ENCODE results near the gene ARID5A. TPM values are rescaled to one million over a fixed set of nuclear protein-coding genes. Genes with fewer than 3 reads are reported as not detected.

Gene ARID5A
- polyA plus RNA-seq, 4 donors, result 4.3 to 7.1 (median 5.6) TPM

DNA sequence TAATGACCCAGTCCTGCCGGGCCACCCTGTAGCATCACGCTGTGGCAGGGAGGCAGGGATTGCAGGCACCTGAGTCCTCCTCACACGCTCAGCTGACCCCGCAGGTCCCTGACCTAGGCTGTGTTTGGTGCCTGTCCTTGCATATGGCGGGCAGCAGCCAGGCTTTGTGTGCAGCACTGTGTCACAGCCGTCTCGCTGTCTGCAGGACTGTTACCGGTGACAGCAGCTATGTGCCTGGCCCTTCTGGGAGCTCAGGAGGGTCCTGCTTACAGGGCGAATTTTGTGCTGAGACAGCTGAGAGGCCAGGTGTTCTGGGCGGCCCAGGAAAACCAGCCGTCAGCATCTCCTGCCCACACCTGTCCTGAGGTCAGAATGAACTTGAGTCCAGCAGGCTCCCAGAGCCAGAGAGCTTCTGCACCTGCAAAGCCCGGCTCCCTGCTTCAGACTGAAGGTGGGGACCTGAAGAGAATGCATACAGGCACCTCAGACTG lies 10.4 kb upstream of the ARID5A start:
- DNase-seq (ENCODE audit: low read depth in 4 of 4, low spot score in 3 of 4), result no peak

DNA sequence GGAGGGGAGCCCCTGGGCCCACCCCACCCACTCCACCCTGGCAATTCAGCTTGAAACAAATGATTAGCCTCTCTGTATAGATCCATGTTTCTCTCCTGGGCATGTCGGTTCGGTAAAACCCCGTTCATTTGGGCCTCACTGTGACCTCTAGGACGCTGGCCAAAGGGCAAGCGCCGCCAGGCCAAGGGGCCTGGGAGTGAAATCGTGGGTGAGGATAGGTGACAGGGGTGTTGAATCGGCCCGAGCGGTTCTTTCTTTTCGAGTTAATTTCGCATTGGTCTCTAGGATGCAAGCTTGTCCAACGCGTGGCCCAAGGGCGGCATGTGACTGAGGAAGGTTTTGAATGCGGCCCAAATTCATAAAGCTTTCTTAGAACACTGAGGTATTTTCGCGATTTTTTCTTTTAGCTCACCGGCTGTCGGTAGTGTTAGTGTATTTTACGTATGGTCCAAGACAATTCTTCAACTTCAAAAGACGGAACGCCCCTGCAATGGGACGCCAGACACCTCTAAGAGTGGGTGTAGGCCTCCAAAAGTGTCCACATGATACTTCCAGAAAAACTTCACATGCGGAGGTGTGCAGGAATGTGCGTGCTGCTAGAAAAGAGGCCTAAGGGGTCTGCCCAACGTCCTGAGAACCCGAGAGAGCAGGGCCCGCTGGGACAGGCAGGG lies 9.8 kb upstream of the ARID5A start:
- no peak for DNase-seq (ENCODE audit: low read depth in 4 of 4, low spot score in 3 of 4)

DNA sequence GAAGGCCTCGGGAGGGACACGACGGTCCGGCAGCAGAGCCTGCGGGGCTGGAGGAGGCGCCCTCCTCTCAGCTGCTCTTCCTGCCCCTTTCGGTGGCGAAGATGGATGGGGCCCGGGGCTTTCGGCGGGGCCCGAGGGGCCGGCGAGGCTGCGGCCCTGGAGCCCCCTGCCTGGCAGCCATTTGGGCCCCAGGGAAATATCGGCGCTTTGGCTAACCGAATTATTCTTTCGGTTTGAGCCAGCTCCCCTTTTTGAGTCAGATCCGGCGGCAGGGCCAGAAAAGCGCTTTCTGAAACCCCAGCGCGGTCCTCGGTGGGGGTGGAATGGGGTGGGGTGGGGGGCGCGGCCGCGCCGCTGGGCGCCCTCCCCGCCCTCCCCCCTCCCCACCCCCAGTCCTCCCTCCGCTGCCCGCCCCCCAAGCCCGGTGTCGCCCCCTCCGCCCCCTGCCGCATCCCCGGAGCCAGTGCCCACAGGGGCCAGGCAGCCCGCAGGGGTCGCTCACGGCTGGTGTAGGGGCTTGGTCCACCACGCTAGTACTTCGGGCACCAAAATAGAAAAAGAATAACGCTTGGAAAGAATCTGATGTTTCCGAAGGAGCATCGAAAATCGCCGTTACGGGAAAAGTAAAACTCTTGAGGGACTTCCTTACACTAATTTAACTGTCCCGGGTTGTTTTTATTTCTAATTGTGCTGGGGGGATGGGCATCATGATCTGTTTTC lies 9.1 kb upstream of the ARID5A start:
- DNase-seq (ENCODE audit: low read depth in 4 of 4, low spot score in 3 of 4), result no peak

DNA sequence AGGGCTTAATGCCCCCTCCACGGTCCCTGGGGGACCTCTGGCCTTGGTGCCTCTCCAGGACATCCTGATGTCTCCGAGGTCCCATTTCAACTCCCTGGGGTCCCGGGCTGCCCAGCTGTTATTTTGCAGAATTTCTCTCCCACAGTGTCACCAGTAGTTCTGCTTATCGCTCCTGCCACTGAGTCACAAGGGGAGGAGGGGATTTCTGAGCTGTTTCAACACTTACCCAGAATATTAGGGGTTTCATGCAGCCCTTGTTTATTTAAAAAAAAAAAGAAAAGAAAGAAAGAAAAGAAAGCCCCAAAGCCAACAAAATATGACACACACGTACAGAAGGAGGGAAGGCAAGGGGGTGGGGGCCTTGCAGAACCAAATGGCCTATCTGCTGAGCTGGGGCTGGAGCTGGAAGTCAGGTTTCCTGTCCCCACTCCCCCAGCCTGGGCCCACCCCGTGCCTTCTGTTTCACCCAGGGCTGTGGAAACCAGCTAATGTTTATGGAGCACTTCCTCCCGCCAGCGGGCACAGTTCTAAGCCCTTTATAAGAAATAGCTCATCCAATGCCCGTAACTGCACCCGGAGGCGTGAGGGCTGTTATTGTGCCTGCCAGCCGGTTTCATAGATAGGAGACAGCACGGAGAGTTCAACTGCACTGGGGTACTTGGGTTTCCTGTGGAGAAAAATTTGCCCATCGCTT lies 8.4 kb upstream of the ARID5A start:
- no peak for DNase-seq (ENCODE audit: low read depth in 4 of 4, low spot score in 3 of 4)

DNA sequence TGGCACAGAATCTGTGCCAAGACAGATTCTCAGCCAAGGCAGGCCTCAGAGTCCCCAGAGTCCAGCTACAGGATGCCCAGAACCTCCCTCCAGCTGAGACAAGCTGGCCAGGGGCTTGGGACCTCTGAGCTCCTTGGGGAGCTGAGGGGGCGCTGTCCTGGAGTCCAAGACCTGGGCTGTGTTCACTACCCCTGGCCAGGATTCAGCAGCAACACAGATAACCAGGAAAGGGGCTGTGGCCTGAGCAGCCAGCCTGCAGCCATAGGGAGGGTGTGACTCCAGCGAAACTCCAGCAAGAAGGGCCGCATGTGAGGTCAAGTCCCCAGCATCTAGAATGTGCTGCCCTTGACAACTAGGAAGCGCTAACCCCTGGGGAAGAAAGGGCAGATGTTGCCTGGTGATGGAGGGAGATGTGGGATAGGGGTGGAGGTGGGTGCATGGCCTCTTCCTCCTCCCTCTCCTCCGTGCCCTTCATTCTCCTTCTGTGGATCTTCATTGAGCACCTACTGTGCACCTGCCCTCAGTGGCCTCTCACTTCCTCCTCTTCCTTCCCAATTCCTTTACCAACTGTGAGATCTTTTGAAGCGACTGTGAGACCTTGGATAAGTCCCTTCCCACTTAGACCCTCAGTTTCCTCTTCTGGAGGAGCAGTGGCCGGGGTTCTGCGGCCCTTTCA lies 7.7 kb upstream of the ARID5A start:
- no peak for DNase-seq (ENCODE audit: low read depth in 4 of 4, low spot score in 3 of 4)

DNA sequence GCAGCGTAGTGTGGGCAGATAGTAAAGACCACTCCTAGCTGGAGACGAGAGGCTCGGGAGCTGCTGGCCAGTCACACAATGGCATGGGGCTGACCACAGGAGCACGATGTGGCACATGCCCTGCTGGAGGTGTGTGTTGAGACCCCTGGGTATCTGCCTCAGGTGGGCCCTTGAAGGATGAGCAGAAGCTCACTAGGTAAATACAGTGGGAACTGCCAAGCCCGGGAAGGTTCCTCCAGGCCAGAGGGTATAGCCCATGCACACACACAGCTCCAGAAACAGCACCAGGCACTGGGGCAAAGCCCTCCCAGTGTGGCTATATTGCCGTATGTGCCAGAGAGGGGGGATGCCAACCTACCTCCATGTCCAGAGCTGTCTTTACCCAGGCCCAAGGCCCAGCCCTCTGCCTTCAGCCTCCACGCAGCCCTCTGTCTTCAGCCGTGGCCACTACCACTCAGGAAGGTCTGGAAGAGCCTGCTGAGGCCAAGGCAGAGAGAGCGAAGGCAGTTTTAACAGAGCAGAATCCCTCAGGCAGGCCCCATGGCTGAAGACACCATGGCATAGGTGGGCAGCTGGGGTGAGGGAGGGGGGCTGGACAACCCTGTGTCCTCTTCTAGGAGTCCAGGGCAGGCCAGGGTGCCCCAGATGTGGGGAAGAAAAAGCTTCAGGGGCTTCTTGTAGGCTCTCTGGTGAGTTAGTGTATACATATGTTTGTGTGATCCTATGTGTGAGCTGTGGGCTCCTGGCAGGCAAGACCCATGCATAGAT lies 7.0 kb upstream of the ARID5A start:
- DNase-seq (ENCODE audit: low read depth in 4 of 4, low spot score in 3 of 4), result no peak

DNA sequence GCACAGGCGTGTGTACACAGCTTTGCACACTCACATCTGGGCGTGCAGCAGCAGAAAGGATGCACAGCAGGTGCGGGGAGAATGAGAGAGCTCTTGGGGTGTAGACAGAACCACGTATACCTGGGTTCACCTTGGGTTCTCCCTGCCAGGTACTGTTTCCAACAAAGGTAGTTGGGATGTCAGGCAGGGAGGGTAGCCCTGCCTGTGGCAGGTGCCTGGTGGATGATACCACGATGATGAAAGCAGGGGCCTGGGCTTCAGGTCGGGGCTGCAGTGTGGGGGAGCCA lies 6.5 kb upstream of the ARID5A start:
- no peak for DNase-seq (ENCODE audit: low read depth in 4 of 4, low spot score in 3 of 4)

DNA sequence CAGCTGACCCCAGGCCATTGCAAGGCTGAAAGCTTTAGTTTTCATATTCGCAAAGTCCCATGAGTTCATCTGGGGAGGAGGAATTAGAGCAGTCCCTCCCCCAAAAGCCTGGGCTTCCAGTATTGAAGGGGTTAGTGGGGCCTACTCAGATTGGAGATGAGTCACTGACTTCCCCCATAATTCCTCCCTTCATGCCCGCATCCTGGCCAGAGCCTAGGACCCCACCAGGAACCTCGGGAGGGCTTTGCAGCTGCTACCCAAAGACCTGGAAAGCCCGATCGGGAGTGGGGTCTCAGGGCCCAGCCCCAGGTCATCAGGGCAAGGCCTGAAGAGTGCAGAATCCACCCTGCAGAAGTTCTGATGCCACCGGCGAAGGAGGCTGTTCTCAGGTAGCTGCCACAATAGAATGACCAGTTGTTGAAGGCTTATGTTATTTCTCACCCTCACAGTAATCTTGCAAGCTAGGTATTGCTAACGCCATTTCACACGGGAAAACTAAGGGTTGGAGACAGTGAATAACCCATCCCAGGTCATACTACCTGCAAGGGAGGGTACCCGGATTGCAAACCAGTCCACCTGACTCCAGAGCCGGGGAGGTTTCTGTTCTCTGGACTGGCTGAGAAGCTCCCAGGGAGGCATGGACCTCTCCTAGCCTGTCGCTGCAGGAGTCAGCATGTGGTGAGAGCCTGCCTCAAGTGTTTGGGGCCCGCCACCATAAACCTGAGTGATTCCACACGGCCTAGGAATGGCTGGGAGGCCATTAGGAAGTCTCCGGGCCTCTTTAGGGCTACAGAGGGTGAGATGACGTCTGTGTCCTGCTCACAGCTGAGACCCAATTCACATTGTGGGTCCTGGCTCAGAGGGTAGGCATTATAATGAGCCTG lies 5.8 kb upstream of the ARID5A start:
- DNase-seq (ENCODE audit: low read depth in 4 of 4, low spot score in 3 of 4), result no peak

DNA sequence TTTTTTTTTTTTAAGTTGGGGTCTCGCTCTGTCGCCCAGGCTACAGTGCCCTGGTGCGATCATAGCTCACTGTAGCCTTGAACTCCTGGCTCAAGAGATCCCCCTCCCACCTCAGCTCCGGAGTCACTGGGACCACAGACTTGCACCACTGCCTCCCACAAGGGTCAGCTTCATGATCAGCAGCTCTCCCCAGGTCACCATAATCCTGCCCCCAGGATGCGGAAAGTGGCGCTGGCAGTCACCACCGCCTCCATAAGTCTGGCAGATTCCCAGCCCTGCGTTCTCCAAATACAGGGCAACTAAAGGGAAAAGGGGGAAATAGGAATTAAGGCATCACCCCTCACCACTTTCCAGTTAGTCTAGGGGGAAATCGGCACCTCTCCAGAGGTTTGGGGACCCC lies 5.2 kb upstream of the ARID5A start:
- DNase-seq (ENCODE audit: low read depth in 4 of 4, low spot score in 3 of 4), result no peak

DNA sequence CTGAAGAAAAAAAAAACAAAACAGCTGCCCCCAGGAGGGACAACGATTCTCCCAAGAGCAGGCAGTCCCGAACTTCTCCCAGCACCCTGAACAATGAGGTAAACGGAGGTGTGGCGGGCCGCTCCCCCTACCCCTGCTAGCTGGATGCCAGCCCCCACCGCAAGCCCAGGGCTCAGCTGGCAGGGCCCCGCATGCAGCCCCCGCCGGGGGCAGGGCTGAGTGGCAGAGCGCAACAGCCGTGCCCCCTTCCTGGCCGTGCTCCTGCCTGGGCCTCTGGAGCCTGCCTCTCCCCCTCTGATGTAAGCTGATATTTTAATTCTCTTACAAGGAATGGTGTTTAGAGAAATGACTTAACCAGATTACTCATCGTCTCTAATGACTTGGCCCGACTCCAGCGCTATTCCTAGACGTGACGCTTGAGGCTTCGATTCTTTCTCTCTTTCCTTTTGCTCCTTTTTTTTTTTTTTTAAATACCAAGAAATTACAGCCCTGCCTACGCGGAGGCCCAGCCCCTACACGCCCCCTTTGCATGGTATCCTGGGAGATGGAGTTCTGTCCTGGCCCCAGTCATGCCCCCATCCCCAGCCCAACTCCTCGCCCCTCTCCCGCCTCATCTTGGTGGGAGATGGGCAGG lies 4.6 kb upstream of the ARID5A start:
- DNase-seq (ENCODE audit: low read depth in 4 of 4, low spot score in 3 of 4), result peak; percentile 86 to 95 (median 92)

DNA sequence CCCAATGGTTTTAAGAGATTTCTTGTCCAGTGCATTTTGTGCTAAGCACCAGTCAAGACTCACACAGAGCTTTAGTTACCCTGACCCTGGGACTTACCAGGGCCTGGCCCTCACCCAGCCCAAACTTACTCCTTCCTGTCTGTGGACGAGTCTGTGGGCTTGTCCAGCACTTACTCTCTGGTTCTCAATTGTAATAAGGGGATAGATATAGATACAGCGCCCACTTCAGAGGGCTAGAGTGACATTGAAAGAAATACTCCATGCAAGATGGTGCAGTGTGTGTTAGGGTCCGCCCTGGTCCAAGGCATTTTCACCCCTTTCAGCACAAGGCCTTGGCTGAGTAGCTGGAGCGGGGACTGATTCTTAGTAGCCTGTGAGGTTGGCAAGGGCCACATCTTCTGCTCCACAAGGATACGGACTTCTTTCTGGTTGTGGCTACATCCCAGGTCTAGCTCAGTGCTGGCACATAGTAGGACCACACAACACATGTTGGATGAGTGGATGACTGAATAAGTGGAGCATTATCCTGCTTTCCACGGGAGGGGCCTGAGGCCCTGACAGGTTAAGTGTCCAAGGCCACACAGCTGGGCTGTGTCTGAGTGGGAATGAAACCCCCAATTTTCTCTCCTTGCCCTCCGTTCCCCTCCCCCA lies 3.8 kb upstream of the ARID5A start:
- no peak for DNase-seq (ENCODE audit: low read depth in 4 of 4, low spot score in 3 of 4)

DNA sequence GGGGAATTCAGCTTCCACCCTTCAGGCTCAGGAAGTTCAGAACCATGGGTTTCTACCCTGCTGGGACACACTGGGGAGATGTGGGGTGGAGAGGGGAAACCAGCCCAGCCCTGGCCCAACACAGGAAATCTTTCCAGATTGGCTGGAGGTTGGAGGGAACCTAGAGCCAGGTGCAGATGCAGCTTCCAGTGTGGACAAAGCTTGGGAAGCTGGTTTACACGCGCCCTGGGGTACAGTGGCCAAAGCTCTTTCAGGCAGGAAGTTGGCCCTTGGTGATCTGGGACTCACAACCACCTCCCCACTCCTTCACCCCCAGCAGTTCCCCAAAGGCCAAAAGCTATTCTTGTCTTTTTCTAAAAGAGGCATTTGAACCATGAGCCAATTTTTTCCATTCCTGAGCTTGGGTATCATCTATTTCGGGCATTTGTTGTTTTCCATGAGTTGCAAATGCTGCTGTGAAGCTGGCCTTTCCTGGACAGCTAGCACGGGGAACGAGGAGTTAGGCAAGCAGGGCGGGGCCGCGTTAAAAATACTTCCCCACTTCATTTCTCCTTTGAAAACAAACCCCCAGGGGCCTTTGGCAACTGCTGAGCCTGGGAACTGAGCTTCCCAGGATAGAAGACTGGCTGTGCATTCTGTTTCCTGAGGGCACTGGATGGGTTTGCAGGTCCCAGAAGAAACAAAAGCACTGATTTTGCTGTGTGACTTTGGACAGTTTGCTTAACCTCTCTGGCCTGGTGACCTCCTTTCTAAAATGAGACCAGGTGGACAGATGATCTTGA lies 3.1 kb upstream of the ARID5A start:
- DNase-seq (ENCODE audit: low read depth in 4 of 4, low spot score in 3 of 4), result no peak

DNA sequence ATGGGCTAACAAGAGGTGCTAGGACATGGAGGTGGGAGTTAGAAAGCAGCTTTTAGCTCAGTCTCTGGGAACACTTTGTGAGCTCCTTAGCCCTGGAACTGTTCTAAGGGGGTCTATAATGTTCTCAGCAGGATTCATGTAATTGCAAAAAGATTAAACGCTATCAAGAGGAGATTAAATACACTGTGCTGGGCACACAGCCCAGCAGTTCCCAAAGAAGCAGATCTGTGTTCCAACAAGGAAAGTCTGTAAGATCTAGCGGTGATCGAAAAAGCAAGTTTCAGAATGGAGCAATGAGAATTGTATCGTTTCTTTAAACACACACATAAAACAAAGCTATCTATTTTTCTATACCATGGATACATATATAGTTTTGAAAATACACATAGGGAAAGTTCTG lies 2.4 kb upstream of the ARID5A start:
- no peak for DNase-seq (ENCODE audit: low read depth in 4 of 4, low spot score in 3 of 4)

DNA sequence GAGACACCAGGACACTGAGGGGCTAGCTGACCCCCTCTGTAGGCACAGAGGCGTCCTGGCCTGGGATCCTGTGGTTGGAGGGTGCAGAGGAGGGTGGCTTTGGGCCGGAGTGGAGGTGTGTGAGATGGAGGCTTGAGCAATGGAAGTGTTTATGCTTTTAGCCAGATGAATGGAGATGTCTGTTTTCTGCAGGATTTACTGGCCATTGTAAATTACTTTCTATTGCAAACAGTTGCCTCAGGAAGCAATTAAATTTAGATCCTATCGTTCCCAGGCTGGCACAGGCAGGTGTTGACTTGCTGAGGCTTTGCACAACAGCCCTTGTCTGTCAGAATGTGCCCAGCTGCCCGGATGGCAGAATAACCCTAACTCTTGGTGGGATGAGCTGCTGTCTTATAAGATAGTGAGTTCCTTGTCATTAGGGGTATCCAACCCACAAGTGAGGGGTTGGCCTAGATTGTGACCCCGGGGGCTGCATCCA lies 1.8 kb upstream of the ARID5A start:
- no peak for DNase-seq (ENCODE audit: low read depth in 4 of 4, low spot score in 3 of 4)

DNA sequence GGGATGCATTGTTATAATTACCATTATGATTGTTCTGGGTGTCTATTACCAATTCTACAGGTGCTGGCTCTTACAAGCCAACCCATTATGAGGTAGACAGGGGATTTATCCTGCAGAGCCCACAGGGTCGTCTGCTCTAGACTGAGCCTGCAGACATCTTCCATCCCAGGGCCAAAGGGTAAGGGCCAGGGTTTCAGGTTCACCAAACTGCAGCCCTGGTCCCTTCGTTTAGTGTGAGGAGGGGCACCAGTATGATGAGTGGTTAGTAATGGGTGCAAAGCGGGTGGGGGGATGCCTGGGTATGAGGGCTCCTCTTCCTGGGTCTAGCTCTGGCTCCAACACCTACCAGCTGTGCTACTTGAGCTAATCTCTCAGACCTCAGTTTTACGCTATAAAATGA lies 1.2 kb upstream of the ARID5A start:
- no peak for DNase-seq (ENCODE audit: low read depth in 4 of 4, low spot score in 3 of 4)

DNA sequence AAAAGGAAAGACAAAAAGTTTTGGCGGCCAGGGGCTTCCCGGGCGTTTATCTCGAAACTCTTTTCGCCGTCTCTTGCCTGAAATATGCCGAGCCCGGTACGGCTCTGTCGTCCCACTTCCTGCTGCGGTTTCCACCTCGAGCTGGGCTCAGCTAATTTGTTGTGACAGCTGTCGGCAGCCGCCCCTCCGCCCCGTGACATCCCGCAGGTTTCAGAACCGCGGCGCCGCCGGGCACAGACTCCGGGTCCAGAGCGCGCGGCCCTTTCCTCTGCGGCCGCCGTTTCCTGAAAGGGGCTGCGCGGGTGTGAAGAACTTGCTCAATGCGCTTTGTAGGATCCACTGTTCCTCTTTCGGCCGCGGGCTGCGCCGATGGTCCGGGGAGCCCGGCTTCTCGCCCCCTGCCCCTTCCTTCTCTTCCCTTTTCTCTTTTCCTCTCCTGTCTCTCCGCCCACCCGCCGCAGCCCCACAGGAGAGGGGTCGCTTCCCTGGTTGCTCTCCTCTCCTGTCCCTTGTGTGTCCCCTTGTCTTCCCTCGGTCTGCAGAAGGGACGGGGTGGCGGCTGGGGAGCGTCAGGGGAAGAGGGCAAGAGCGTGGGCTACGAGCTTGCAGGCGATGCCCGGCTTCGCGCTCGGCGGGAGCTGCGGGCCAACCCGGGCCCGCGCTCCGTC lies 648 bp downstream of the ARID5A start:
- no peak for DNase-seq (ENCODE audit: low read depth in 4 of 4, low spot score in 3 of 4)

Data from left renal pelvis (tissue), 4 donors.